Measurements from ENCODE around the gene C18orf54.
A peak's percentile ranks its signal among the peaks of the same experiment; 100 is the strongest.
"Not testable (repeated sequence)": the region's sequence is repeated elsewhere in the genome, so short reads cannot be mapped to it uniquely, and the experiment has no call there.

Gene C18orf54
- long read RNA-seq, full-length matches to known transcripts, result 6 of 16 reads
- long read RNA-seq, partial matches to known transcripts, result 4 of 16 reads
- long read RNA-seq, other reads (novel, unspliced or antisense), result 6 of 16 reads

DNA sequence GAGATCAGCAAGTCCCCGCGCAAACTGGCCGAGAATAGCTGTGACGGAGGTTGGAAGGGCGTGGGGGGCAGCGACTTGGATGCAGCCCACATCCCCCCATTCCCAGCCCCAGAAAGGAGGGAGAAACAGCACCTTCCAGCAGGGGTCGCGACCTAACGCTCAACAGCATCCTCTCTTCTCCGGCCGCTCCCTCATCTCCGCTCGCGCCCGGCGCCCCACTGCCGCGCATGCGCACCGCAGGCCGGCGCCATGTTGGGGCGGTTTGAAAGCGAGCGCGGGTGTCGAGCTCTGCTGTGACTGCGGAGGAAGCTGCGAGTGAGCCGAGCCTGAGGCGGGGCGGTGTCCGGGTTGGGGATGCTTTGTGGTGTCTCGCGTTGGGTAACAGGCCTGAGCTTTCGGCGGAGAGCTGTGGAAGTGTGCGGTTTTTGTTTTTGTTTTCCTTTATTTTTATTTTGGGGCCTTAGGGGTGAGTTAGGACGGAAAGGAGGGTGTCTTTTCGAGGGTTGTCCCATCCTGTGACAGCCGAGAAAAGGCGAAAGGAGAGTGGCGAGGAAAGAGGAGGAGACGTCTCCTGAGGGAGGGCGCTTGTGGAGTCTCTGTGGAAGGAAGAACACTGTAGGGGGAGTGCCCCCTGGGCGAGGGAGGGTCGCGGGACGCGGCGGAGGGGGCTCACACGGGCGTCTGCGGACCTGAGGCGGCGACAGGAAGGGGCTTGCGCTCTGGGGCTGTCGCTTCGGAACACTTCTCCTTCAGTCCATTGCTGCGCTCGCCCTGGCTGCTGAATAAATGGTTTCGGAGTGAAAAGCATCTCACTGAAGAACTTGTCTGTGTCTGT, at the start of gene C18orf54, which contains the start of gene STARD6:
Gene C18orf54, plus strand, starts transcription at position 247 of the 835 bp plus-strand sequence. CDS start 2,667 bp downstream, outside the sequence.
Gene STARD6, minus strand, starts transcription at position 199 of the 835 bp plus-strand sequence. CDS start 3,285 bp downstream, outside the sequence.
- Histone ChIP-seq H3K4me3 (replicated peaks; ENCODE audit: insufficient read depth, low read length) (peak within 1 kb of the TSS; percentile 79), H3K27ac (replicated peaks) (peak within 1 kb of the TSS; percentile 68), H3K27me3 (ENCODE audit: insufficient read depth, poor library complexity, severe bottlenecking) (no peaks in the 10 kb centered on the region)
- DNase-seq (ENCODE audit: low read depth in 1 of 2, low spot score in 1 of 2), result peak; percentile 89 to 95
- TF ChIP-seq POLR2AphosphoS5 (IDR thresholded peaks at IDR 0.05; ENCODE audit: low read depth), result peak; percentile 83
- TF ChIP-seq CTCF (IDR thresholded peaks at IDR 0.05; ENCODE audit: insufficient read depth, low read length), result peak; percentile 45
- TF ChIP-seq GABPA (IDR thresholded peaks at IDR 0.05; ENCODE audit: low read depth), result no peak
- no peak; the same call in 1 of the 2 replicates for TF ChIP-seq SPI1 (IDR thresholded peaks at IDR 0.05; ENCODE audit: borderline replicate concordance, low read depth)
- TF ChIP-seq, protein P1, sequence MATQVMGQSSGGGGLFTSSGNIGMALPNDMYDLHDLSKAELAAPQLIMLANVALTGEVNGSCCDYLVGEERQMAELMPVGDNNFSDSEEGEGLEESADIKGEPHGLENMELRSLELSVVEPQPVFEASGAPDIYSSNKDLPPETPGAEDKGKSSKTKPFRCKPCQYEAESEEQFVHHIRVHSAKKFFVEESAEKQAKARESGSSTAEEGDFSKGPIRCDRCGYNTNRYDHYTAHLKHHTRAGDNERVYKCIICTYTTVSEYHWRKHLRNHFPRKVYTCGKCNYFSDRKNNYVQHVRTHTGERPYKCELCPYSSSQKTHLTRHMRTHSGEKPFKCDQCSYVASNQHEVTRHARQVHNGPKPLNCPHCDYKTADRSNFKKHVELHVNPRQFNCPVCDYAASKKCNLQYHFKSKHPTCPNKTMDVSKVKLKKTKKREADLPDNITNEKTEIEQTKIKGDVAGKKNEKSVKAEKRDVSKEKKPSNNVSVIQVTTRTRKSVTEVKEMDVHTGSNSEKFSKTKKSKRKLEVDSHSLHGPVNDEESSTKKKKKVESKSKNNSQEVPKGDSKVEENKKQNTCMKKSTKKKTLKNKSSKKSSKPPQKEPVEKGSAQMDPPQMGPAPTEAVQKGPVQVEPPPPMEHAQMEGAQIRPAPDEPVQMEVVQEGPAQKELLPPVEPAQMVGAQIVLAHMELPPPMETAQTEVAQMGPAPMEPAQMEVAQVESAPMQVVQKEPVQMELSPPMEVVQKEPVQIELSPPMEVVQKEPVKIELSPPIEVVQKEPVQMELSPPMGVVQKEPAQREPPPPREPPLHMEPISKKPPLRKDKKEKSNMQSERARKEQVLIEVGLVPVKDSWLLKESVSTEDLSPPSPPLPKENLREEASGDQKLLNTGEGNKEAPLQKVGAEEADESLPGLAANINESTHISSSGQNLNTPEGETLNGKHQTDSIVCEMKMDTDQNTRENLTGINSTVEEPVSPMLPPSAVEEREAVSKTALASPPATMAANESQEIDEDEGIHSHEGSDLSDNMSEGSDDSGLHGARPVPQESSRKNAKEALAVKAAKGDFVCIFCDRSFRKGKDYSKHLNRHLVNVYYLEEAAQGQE (IDR thresholded peaks at IDR 0.05; ENCODE audit: insufficient replicate concordance, low read depth), result peak; percentile 33

- DNase-seq (ENCODE audit: low read depth in 1 of 2, low spot score in 1 of 2); H3K4me3 ChIP-seq (replicated peaks; ENCODE audit: insufficient read depth, low read length); H3K27ac ChIP-seq (replicated peaks): not testable (repeated sequence)
Measured at GRCh38 chr18:54309564-54309963, 48.1 kb upstream of the C18orf54 start.

DNA sequence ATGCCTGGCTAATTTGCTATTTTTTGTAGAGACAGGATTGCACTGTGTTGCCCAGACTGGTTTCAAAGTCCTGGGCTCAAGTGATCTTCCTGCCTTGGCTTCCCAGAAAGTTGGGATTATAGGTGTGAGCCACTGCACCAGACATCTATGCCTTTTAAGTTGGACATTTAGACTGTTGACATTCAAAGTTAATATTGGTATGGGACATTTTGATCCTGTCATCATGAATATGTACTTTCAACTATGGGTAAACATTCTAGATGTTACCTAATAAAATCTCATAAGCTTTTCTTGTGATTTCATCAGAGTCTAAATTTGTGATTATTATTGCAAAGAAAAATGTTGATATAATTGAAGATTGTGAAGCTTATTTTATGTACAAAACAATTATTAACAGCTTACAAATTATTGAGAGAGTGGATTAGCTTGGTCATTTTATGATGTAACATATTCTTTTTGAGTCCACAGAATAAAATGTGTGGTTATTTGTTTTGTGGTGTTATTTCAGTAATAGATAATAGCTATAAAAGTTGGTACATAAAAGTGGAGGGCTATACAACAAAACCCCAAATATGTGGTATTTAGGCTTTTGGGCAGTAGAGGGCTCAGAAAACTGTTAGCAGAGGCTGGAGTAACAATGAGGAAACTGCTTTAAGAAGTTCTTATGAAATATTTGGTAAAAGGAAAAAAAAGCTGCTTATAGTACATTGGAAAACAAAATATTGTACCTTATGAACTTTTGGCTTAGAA, 41.5 kb upstream of the C18orf54 start:
- no peak for DNase-seq (ENCODE audit: low read depth in 1 of 2, low spot score in 1 of 2)
- TF ChIP-seq GABPA (IDR thresholded peaks at IDR 0.05; ENCODE audit: low read depth), result no peak
- TF ChIP-seq SPI1 (IDR thresholded peaks at IDR 0.05; ENCODE audit: borderline replicate concordance, low read depth), result no peak
- TF ChIP-seq CTCF (IDR thresholded peaks at IDR 0.05; ENCODE audit: insufficient read depth, low read length), result no peak
- no peak for TF ChIP-seq POLR2AphosphoS5 (IDR thresholded peaks at IDR 0.05; ENCODE audit: low read depth)
- TF ChIP-seq, protein P1 (IDR thresholded peaks at IDR 0.05; ENCODE audit: insufficient replicate concordance, low read depth), result no peak
- Histone ChIP-seq H3K27ac (replicated peaks) (no peak overlapping the region), H3K27me3 (ENCODE audit: insufficient read depth, poor library complexity, severe bottlenecking) (no peaks in the 10 kb centered on the region), H3K4me3 (replicated peaks; ENCODE audit: insufficient read depth, low read length) (no peak overlapping the region)

More at GRCh38 chr18:54309564-54309963, 48.1 kb upstream of the C18orf54 start:
- not testable (repeated sequence) for H3K27me3 ChIP-seq (ENCODE audit: insufficient read depth, poor library complexity, severe bottlenecking)

DNA sequence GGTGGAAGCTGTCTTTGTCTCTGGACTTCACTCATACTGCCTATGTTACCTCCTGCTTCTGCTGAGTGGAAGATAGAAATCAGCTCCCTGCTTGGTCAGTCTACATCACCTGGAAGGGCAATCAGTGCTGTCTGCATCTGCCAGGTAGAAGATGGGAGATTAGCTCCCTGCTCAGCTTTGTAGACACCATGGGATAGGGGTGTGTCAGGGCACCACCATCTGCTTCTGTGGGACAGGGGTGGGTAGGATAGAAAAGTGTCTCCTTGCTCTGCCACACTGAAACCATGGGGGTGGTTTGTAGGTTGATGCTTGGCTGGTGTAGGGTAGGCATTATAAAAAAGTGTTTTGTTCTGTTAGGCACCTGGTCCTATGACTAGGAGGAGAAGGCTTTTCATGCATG, 34.1 kb upstream of the C18orf54 start:
- no peak overlapping the region for H3K27ac ChIP-seq (replicated peaks)

More for the DNA sequence above, 34.1 kb upstream of the C18orf54 start:
- Histone ChIP-seq H3K4me3 (replicated peaks; ENCODE audit: insufficient read depth, low read length) (no peak overlapping the region), H3K27me3 (ENCODE audit: insufficient read depth, poor library complexity, severe bottlenecking) (no peaks in the 10 kb centered on the region)
- TF ChIP-seq SPI1 (IDR thresholded peaks at IDR 0.05; ENCODE audit: borderline replicate concordance, low read depth) (no peak), GABPA (IDR thresholded peaks at IDR 0.05; ENCODE audit: low read depth) (no peak), CTCF (IDR thresholded peaks at IDR 0.05; ENCODE audit: insufficient read depth, low read length) (no peak), POLR2AphosphoS5 (IDR thresholded peaks at IDR 0.05; ENCODE audit: low read depth) (no peak)
- TF ChIP-seq, protein P1 (IDR thresholded peaks at IDR 0.05; ENCODE audit: insufficient replicate concordance, low read depth), result no peak
- DNase-seq (ENCODE audit: low read depth in 1 of 2, low spot score in 1 of 2), result no peak
